ENCODE measurements around the gene SEZ6.

DNA sequence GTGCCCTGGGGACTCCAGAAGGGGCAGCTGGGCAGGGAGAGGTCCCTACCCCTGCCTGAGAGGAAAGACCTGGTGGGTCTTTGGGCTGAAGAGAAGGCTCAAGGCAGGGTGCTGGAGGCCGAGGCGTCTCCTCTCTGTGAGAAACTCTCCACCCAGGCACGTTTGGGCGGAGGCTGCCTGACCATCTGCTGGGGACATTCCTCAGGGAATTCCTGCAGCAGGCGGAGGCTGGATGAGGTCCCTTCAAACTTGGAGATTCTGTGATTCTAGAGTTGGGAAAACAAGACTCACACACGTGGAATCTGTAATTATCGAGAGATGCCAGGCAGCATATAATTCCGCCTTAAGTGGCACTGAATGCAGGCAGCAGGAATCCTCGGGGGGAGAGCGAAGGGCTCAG lies 33.4 kb downstream of the SEZ6 start:
- TF ChIP-seq, protein P1, sequence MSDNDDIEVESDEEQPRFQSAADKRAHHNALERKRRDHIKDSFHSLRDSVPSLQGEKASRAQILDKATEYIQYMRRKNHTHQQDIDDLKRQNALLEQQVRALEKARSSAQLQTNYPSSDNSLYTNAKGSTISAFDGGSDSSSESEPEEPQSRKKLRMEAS (IDR thresholded peaks at IDR 0.05) = no peak
- TF ChIP-seq USF1 (IDR thresholded peaks at IDR 0.05) (no peak), TAF1 (IDR thresholded peaks at IDR 0.05; ENCODE audit: low read depth) (no peak), EP300 (IDR thresholded peaks at IDR 0.05; ENCODE audit: borderline replicate concordance) (no peak), RAD21 (IDR thresholded peaks at IDR 0.05; ENCODE audit: low read depth) (no peak), TCF12 (IDR thresholded peaks at IDR 0.05; ENCODE audit: low read depth) (no peak), CREB1 (IDR thresholded peaks at IDR 0.05; ENCODE audit: low read depth) (no peak), YY1 (IDR thresholded peaks at IDR 0.05; ENCODE audit: low read depth) (no peak), TEAD4 (IDR thresholded peaks at IDR 0.05) (0 out of 2 replicates have a peak, but pooled peaks have one; percentile 23), FOXM1 (IDR thresholded peaks at IDR 0.05; ENCODE audit: borderline replicate concordance, low read depth) (no peak), EGR1 (IDR thresholded peaks at IDR 0.05) (no peak), CEBPB (IDR thresholded peaks at IDR 0.05) (no peak), NFIC (IDR thresholded peaks at IDR 0.05) (no peak)
- TF ChIP-seq, protein P2, sequence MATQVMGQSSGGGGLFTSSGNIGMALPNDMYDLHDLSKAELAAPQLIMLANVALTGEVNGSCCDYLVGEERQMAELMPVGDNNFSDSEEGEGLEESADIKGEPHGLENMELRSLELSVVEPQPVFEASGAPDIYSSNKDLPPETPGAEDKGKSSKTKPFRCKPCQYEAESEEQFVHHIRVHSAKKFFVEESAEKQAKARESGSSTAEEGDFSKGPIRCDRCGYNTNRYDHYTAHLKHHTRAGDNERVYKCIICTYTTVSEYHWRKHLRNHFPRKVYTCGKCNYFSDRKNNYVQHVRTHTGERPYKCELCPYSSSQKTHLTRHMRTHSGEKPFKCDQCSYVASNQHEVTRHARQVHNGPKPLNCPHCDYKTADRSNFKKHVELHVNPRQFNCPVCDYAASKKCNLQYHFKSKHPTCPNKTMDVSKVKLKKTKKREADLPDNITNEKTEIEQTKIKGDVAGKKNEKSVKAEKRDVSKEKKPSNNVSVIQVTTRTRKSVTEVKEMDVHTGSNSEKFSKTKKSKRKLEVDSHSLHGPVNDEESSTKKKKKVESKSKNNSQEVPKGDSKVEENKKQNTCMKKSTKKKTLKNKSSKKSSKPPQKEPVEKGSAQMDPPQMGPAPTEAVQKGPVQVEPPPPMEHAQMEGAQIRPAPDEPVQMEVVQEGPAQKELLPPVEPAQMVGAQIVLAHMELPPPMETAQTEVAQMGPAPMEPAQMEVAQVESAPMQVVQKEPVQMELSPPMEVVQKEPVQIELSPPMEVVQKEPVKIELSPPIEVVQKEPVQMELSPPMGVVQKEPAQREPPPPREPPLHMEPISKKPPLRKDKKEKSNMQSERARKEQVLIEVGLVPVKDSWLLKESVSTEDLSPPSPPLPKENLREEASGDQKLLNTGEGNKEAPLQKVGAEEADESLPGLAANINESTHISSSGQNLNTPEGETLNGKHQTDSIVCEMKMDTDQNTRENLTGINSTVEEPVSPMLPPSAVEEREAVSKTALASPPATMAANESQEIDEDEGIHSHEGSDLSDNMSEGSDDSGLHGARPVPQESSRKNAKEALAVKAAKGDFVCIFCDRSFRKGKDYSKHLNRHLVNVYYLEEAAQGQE (IDR thresholded peaks at IDR 0.05; ENCODE audit: low read depth) = no peak
